ENCODE data around the gene RFWD3.

The RFWD3 gene

GRCh38 chr16:74622005-74622404 lies 44.7 kb downstream of the RFWD3 start:
- no peak for DNase-seq (ENCODE audit: low read depth)

- DNase-seq (ENCODE audit: low read depth): no peak
These were observed 49.4 kb downstream of the RFWD3 start for GRCh38 chr16:74617206-74617788.

- DNase-seq (ENCODE audit: low read depth): no peak
These were observed 55.0 kb downstream of the RFWD3 start for GRCh38 chr16:74611721-74612120.

- peak; percentile 19 for DNase-seq (ENCODE audit: low read depth)
These were observed 57.7 kb downstream of the RFWD3 start for GRCh38 chr16:74608944-74609343.

GRCh38 chr16:74608381-74608780 lies 58.3 kb downstream of the RFWD3 start:
- no peak for DNase-seq (ENCODE audit: low read depth)

DNA sequence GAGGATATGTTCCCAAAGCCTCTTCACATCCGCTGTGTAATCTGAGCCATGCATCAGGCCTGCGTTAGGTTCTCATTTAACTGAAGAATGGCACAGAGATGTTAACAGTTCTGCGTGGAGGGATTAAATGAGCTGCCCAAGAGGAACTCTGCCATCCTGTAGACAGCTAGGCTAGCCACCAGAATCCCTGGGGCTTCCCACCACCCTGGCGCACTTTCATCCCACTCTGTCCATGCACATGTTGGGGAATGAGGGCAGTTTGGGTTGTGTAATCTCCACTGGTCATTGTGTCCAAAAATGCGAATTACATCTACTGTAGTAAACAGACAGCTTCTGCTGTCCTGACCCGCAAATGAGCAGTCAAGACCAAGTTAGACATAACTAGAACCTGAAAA lies 58.7 kb downstream of the RFWD3 start:
- no peak for DNase-seq (ENCODE audit: low read depth)

GRCh38 chr16:74607310-74607961 lies 59.2 kb downstream of the RFWD3 start:
- no peak for DNase-seq (ENCODE audit: low read depth)

GRCh38 chr16:74606521-74607309 lies 60.0 kb downstream of the RFWD3 start, which contains the start of gene GLG1:
GLG1 (minus strand) TSS chr16:74607114; CDS start chr16:74607094, 20 bp downstream.
- peak; percentile 85 for DNase-seq (ENCODE audit: low read depth)

GRCh38 chr16:74605746-74606520 lies 60.7 kb downstream of the RFWD3 start:
- DNase-seq (ENCODE audit: low read depth): no peak

DNA sequence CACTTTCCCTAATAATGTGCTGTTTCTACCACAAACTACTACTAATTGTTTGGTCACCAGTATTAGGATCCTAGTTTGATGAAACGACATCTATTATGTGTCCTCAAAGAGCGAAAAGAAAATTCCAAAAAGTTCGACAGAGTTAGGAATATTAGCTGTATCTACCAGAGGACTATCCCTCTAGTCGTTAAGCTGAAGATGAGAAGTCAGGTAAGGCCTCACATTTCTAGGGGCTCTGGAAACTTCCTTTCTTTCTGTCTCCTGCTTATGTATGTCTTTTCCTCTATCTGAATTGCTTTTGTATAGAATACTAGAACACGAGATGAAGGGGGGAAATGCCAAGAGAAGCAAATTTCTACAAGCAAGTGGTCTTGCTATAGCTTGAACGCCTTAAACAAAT lies 61.3 kb downstream of the RFWD3 start:
- DNase-seq (ENCODE audit: low read depth): no peak

GRCh38 chr16:74603848-74604247 lies 62.8 kb downstream of the RFWD3 start:
- no peak for DNase-seq (ENCODE audit: low read depth)

DNA sequence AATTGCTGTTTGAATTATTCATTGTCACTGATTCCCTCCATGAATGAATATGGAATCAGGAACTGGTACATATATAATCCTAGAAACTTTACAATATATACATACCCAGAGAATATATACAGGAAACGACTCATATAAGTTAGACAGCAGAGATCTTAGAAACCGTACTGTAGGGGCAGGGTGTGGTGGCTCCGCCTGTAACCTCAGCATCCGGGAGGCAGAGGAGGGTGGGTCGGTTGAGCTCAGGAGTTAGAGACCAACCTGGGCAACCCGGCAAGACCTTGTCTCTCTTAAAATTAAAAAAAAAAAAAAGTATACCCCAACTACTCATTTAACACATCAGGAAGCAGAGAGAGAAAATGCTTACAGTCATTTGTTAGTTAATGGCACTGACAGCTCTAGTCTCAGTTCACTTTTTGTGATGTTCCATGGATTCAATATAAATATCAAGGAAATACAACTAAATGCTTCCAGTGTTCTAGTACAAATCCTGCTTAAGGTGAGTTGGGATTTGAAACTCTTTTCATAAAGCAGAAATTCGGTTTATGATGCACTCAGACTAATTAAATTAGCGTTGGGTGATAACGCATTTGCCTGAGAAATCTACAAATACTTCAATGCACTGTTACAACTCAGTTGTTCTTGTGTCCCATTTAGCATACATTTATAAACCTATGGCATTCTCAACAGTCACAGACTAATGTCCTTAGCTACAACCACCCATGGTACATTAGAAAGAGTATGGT lies 65.4 kb downstream of the RFWD3 start:
- peak; percentile 34 for DNase-seq (ENCODE audit: low read depth)

GRCh38 chr16:74596586-74596985 lies 70.1 kb downstream of the RFWD3 start:
- DNase-seq (ENCODE audit: low read depth): no peak

- no peak for DNase-seq (ENCODE audit: low read depth)
These were observed 73.8 kb downstream of the RFWD3 start for GRCh38 chr16:74592847-74593246.

DNA sequence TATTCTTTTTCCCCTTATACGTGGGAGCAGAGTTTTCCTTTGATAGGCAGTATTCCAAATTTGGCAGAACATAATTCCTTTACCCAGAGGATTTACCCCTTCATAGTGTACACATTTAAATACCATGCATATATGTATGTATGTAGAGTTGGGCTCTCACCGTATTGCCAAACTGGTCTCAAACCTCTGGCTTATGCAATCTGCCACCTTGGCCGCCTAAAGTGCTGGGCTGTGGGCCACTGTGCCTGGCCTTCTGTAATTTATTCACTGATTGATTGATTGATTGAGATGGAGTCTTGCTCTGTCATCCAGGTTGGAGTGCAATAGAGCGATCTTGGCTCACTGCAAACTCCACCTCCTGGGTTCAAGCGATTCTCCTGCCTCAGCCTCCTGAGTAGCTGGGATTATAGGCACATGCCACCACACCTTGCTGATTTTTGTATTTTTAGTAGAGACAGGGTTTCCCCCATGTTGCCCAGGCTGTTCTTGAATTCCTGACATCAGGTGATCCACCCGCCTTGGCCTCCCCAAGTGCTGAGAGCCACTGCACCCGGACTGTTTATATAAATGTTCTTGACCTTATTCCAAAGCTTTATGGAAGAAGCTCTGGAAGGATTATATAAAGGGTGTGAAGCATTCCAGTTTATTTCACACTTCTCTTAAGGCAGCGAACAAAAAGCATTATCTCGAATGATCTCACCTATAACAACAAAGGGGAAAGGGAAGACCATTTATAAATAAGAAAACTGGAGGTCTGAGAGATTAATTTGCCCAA lies 74.6 kb downstream of the RFWD3 start:
- no peak for DNase-seq (ENCODE audit: low read depth)

GRCh38 chr16:74586948-74587347 lies 79.7 kb downstream of the RFWD3 start:
- no peak for DNase-seq (ENCODE audit: low read depth)

DNA sequence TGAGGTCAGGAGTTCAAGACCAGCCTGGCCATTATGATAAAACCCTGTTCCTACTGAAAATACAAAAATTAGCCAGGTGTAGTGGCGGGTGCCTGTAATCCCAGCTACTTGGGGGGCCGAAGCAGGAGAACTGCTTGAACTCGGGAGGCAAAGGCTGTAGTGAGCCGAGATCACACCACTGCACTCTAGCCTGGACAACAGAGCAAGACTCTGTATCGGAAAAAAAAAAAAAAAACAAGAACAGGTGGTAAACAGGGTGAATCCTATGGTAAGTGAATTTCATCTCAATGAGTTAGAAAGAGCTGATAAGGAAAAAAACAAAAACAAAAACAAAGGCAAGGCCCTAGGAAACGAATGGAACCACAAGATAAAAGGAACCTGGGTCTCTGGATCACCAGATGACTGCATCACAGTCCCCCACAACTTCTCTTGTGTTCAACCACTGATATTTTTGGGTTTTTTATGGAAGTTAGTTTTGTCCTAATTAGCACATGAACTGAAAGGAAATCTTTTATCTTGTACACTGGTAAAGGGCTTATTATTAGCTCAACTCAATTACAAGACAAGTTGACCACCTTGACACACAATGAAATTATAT lies 80.7 kb downstream of the RFWD3 start:
- DNase-seq (ENCODE audit: low read depth): no peak

- DNase-seq (ENCODE audit: low read depth): no peak
These were observed 82.6 kb downstream of the RFWD3 start for GRCh38 chr16:74583926-74584666.

GRCh38 chr16:74582970-74583369 lies 83.7 kb downstream of the RFWD3 start:
- DNase-seq (ENCODE audit: low read depth): no peak

GRCh38 chr16:74580833-74581232 lies 85.8 kb downstream of the RFWD3 start:
- DNase-seq (ENCODE audit: low read depth): no peak
